ENCODE data around the gene MPL.

Gene MPL

GRCh38 chr1:43306688-43307457 is 30.7 kb upstream of the MPL start:
- no peaks in the 10 kb centered on the region for H3K27me3 ChIP-seq (ENCODE audit: control insufficient read depth in 1 of 2, insufficient read depth in 2 of 2, low read length in 2 of 2)
- no peaks in the 10 kb centered on the region for H3K36me3 ChIP-seq (ENCODE audit: control insufficient read depth in 2 of 2, insufficient read depth in 2 of 2, low read length in 2 of 2)
- no peaks in the 10 kb centered on the region for H3K4me1 ChIP-seq (ENCODE audit: control insufficient read depth, insufficient read depth, low read length)
- no peak overlapping the region for H3K4me3 ChIP-seq (ENCODE audit: low read length in 2 of 2)
- H3K9me3 ChIP-seq (ENCODE audit: control insufficient read depth in 2 of 2, low read length in 2 of 2), result no peaks in the 10 kb centered on the region
- H3K9ac ChIP-seq (ENCODE audit: low read length in 2 of 2), result no peak overlapping the region
- H3K27ac ChIP-seq (ENCODE audit: low read length), result no peak overlapping the region

- H3K9ac ChIP-seq (ENCODE audit: low read length in 2 of 2), result no peak overlapping the region
- H3K36me3 ChIP-seq (ENCODE audit: control insufficient read depth in 2 of 2, insufficient read depth in 2 of 2, low read length in 2 of 2), result no peaks in the 10 kb centered on the region
- H3K27ac ChIP-seq (ENCODE audit: low read length), result no peak overlapping the region
These were observed 30.0 kb upstream of the MPL start for GRCh38 chr1:43307458-43308158.

GRCh38 chr1:43308635-43309404 is 28.8 kb upstream of the MPL start:
- H3K4me1 ChIP-seq (ENCODE audit: control insufficient read depth, insufficient read depth, low read length), result no peaks in the 10 kb centered on the region
- H3K4me3 ChIP-seq (ENCODE audit: low read length in 2 of 2), result no peak overlapping the region
- no peak overlapping the region for H3K27ac ChIP-seq (ENCODE audit: low read length)
- H3K27me3 ChIP-seq (ENCODE audit: control insufficient read depth in 1 of 2, insufficient read depth in 2 of 2, low read length in 2 of 2), result no peaks in the 10 kb centered on the region
- no peak overlapping the region for H3K9ac ChIP-seq (ENCODE audit: low read length in 2 of 2)
- no peaks in the 10 kb centered on the region for H3K36me3 ChIP-seq (ENCODE audit: control insufficient read depth in 2 of 2, insufficient read depth in 2 of 2, low read length in 2 of 2)
- H3K9me3 ChIP-seq (ENCODE audit: control insufficient read depth in 2 of 2, low read length in 2 of 2), result no peaks in the 10 kb centered on the region

More at GRCh38 chr1:43307458-43308158, 30.0 kb upstream of the MPL start:
- Histone ChIP-seq H3K27me3 (ENCODE audit: control insufficient read depth in 1 of 2, insufficient read depth in 2 of 2, low read length in 2 of 2) (no peaks in the 10 kb centered on the region), H3K9me3 (ENCODE audit: control insufficient read depth in 2 of 2, low read length in 2 of 2) (no peaks in the 10 kb centered on the region), H3K4me3 (ENCODE audit: low read length in 2 of 2) (no peak overlapping the region), H3K4me1 (ENCODE audit: control insufficient read depth, insufficient read depth, low read length) (no peaks in the 10 kb centered on the region)

GRCh38 chr1:43309405-43310025 is 28.1 kb upstream of the MPL start:
- H3K27me3 ChIP-seq (ENCODE audit: control insufficient read depth in 1 of 2, insufficient read depth in 2 of 2, low read length in 2 of 2), result no peaks in the 10 kb centered on the region

GRCh38 chr1:43311521-43311920 is 26.1 kb upstream of the MPL start:
- Histone ChIP-seq H3K4me1 (ENCODE audit: control insufficient read depth, insufficient read depth, low read length) (no peaks in the 10 kb centered on the region), H3K36me3 (ENCODE audit: control insufficient read depth in 2 of 2, insufficient read depth in 2 of 2, low read length in 2 of 2) (no peaks in the 10 kb centered on the region), H3K27ac (ENCODE audit: low read length) (no peak overlapping the region), H3K9me3 (ENCODE audit: control insufficient read depth in 2 of 2, low read length in 2 of 2) (no peaks in the 10 kb centered on the region), H3K4me3 (ENCODE audit: low read length in 2 of 2) (no peak overlapping the region), H3K27me3 (ENCODE audit: control insufficient read depth in 1 of 2, insufficient read depth in 2 of 2, low read length in 2 of 2) (no peaks in the 10 kb centered on the region), H3K9ac (ENCODE audit: low read length in 2 of 2) (no peak overlapping the region)

More at GRCh38 chr1:43309405-43310025, 28.1 kb upstream of the MPL start:
- Histone ChIP-seq H3K27ac (ENCODE audit: low read length) (no peak overlapping the region), H3K4me3 (ENCODE audit: low read length in 2 of 2) (no peak overlapping the region), H3K4me1 (ENCODE audit: control insufficient read depth, insufficient read depth, low read length) (no peaks in the 10 kb centered on the region), H3K9ac (ENCODE audit: low read length in 2 of 2) (no peak overlapping the region), H3K36me3 (ENCODE audit: control insufficient read depth in 2 of 2, insufficient read depth in 2 of 2, low read length in 2 of 2) (no peaks in the 10 kb centered on the region), H3K9me3 (ENCODE audit: control insufficient read depth in 2 of 2, low read length in 2 of 2) (no peaks in the 10 kb centered on the region)

GRCh38 chr1:43312212-43312623 is 25.4 kb upstream of the MPL start:
- Histone ChIP-seq H3K9ac (ENCODE audit: low read length in 2 of 2) (no peak overlapping the region), H3K4me1 (ENCODE audit: control insufficient read depth, insufficient read depth, low read length) (no peaks in the 10 kb centered on the region), H3K27me3 (ENCODE audit: control insufficient read depth in 1 of 2, insufficient read depth in 2 of 2, low read length in 2 of 2) (no peaks in the 10 kb centered on the region), H3K36me3 (ENCODE audit: control insufficient read depth in 2 of 2, insufficient read depth in 2 of 2, low read length in 2 of 2) (no peaks in the 10 kb centered on the region), H3K9me3 (ENCODE audit: control insufficient read depth in 2 of 2, low read length in 2 of 2) (no peaks in the 10 kb centered on the region), H3K27ac (ENCODE audit: low read length) (no peak overlapping the region), H3K4me3 (ENCODE audit: low read length in 2 of 2) (no peak overlapping the region)

- no peak overlapping the region for H3K9ac ChIP-seq (ENCODE audit: low read length in 2 of 2)
- H3K9me3 ChIP-seq (ENCODE audit: control insufficient read depth in 2 of 2, low read length in 2 of 2), result no peaks in the 10 kb centered on the region
- H3K36me3 ChIP-seq (ENCODE audit: control insufficient read depth in 2 of 2, insufficient read depth in 2 of 2, low read length in 2 of 2), result no peaks in the 10 kb centered on the region
- H3K27ac ChIP-seq (ENCODE audit: low read length), result no peak overlapping the region
- H3K4me3 ChIP-seq (ENCODE audit: low read length in 2 of 2), result no peak overlapping the region
- no peaks in the 10 kb centered on the region for H3K4me1 ChIP-seq (ENCODE audit: control insufficient read depth, insufficient read depth, low read length)
- H3K27me3 ChIP-seq (ENCODE audit: control insufficient read depth in 1 of 2, insufficient read depth in 2 of 2, low read length in 2 of 2), result no peaks in the 10 kb centered on the region
These were observed 24.7 kb upstream of the MPL start for GRCh38 chr1:43312663-43313515.

- no peaks in the 10 kb centered on the region for H3K4me1 ChIP-seq (ENCODE audit: control insufficient read depth, insufficient read depth, low read length)
- no peaks in the 10 kb centered on the region for H3K9me3 ChIP-seq (ENCODE audit: control insufficient read depth in 2 of 2, low read length in 2 of 2)
- no peaks in the 10 kb centered on the region for H3K27me3 ChIP-seq (ENCODE audit: control insufficient read depth in 1 of 2, insufficient read depth in 2 of 2, low read length in 2 of 2)
- H3K4me3 ChIP-seq (ENCODE audit: low read length in 2 of 2), result no peak overlapping the region
- H3K27ac ChIP-seq (ENCODE audit: low read length), result no peak overlapping the region
- H3K36me3 ChIP-seq (ENCODE audit: control insufficient read depth in 2 of 2, insufficient read depth in 2 of 2, low read length in 2 of 2), result no peaks in the 10 kb centered on the region
- no peak overlapping the region for H3K9ac ChIP-seq (ENCODE audit: low read length in 2 of 2)
These were observed 23.8 kb upstream of the MPL start for GRCh38 chr1:43313771-43314170.

GRCh38 chr1:43314233-43314632 is 23.4 kb upstream of the MPL start:
- Histone ChIP-seq H3K36me3 (ENCODE audit: control insufficient read depth in 2 of 2, insufficient read depth in 2 of 2, low read length in 2 of 2) (no peaks in the 10 kb centered on the region), H3K9me3 (ENCODE audit: control insufficient read depth in 2 of 2, low read length in 2 of 2) (no peaks in the 10 kb centered on the region), H3K4me1 (ENCODE audit: control insufficient read depth, insufficient read depth, low read length) (no peaks in the 10 kb centered on the region), H3K9ac (ENCODE audit: low read length in 2 of 2) (no peak overlapping the region), H3K27ac (ENCODE audit: low read length) (no peak overlapping the region), H3K4me3 (ENCODE audit: low read length in 2 of 2) (no peak overlapping the region), H3K27me3 (ENCODE audit: control insufficient read depth in 1 of 2, insufficient read depth in 2 of 2, low read length in 2 of 2) (no peaks in the 10 kb centered on the region)

GRCh38 chr1:43315481-43315880 is 22.1 kb upstream of the MPL start:
- Histone ChIP-seq H3K4me1 (ENCODE audit: control insufficient read depth, insufficient read depth, low read length) (no peaks in the 10 kb centered on the region), H3K4me3 (ENCODE audit: low read length in 2 of 2) (no peak overlapping the region), H3K9me3 (ENCODE audit: control insufficient read depth in 2 of 2, low read length in 2 of 2) (no peaks in the 10 kb centered on the region), H3K9ac (ENCODE audit: low read length in 2 of 2) (no peak overlapping the region), H3K36me3 (ENCODE audit: control insufficient read depth in 2 of 2, insufficient read depth in 2 of 2, low read length in 2 of 2) (no peaks in the 10 kb centered on the region), H3K27me3 (ENCODE audit: control insufficient read depth in 1 of 2, insufficient read depth in 2 of 2, low read length in 2 of 2) (no peaks in the 10 kb centered on the region), H3K27ac (ENCODE audit: low read length) (no peak overlapping the region)
